GM21528 (cell line): ENCODE measurements around the gene PRKCE.
"Not testable (repeated sequence)": the region's sequence is repeated elsewhere in the genome, so short reads cannot be mapped to it uniquely, and the experiment has no call there.

Experiments used
- ATAC-seq: cut with Tn5 transposase; IDR thresholded peaks from one replicate; pipeline ENCODE4 v1.9.1; 2021; ENCODE audit warnings: mild to moderate bottlenecking, moderate library complexity; ENCODE audit not compliant: unreplicated experiment, low FRiP score

PRKCE gene

GRCh38 chr2:45695480-45696007 lies 44.1 kb downstream of the PRKCE start:
- ATAC-seq = not testable (repeated sequence)

DNA sequence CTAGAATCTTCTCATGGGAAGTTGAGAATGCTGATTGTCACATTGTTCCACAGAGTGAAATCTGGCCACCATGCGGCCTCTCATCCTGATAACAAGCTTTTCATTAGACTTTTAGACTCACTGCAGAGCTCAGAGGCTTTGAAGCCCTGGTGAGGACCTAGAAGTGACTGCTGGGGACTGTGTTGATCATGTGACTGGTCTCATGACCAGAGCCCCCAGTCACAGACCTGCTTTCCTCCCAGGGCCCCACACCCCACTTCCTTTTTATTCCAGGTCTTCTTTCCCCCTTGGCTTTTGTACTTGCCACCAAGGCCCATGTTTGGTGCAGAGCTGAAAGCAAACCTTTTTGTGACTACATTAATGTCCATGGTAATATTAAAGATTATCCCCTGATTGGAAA lies 45.2 kb downstream of the PRKCE start:
- ATAC-seq = no peak

GRCh38 chr2:45697190-45697589 lies 45.7 kb downstream of the PRKCE start:
- no peak for ATAC-seq

GRCh38 chr2:45698554-45698953 lies 47.1 kb downstream of the PRKCE start:
- ATAC-seq = no peak

- no peak for ATAC-seq
These were observed 47.7 kb downstream of the PRKCE start for GRCh38 chr2:45699032-45699658.

DNA sequence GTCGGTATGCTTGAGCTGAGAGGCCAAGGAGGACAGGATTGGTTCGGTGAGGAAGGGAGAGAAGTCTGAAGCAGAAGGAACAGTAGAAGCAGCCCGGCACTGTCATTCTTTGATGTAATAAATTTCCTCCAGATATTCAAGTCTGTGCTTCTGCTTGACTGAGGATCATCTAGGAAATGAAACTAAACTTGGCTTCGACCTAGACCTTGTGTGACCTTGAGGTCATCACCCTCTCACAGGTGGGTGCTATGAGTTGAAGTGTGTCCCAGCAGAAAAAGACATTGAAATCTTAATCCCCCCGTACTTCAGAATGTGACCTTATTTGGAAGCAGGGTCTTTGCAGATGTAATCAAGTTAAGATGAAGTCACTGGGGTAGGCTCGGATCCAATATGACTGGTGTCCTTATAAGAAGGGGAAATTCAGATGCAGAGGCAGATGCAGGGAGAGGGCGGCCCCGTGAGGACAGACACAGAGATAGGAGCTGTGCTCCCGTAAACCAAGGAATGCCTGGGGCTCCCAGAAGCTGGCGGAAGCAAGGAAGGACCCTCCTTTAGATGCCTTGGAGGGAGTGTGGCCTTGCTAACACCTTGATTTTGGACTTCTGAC lies 49.0 kb downstream of the PRKCE start:
- ATAC-seq = no peak

DNA sequence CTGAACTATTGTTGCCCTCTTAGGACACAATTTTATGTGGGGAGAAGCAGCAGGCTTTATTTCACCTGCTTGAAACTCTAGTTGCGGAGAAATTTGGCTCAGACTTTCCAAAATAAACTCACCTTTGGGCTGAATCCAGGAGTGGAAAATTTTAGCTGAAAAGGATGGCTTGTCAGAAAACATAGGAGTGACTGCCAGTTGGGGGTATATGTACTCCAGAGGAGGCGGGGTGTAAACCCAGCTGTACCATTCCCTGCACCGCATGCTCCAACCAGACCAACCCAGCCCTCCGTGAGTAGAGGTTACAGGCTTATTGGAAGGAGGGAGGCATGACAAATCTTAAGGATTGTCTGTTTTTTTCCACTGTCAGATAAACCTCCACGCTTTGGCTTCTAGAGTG lies 53.8 kb downstream of the PRKCE start:
- no peak for ATAC-seq

GRCh38 chr2:45706033-45706432 lies 54.6 kb downstream of the PRKCE start:
- ATAC-seq = no peak

- ATAC-seq = no peak
These were observed 55.5 kb downstream of the PRKCE start for GRCh38 chr2:45707006-45707405.

DNA sequence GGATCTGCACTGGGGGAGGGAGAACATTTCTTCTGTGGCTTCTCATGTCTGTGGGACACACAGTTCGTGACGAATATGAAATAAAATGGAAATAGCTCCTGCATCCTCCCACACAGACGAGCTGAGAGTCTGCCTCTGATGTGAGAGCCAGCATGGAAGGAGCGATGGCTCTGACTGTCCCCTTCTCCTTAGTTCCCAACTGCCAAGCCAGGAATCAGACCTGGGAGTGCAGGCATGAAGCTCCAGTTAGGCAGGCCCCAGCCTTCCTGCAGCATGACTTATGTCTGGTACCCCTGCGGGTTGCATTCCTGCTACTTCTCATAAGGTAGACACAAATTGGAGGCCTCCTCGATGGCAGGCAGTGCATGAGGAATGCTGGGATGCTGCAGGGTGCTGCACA lies 56.2 kb downstream of the PRKCE start:
- ATAC-seq = no peak

- no peak for ATAC-seq
These were observed 57.0 kb downstream of the PRKCE start for GRCh38 chr2:45708501-45708900.

DNA sequence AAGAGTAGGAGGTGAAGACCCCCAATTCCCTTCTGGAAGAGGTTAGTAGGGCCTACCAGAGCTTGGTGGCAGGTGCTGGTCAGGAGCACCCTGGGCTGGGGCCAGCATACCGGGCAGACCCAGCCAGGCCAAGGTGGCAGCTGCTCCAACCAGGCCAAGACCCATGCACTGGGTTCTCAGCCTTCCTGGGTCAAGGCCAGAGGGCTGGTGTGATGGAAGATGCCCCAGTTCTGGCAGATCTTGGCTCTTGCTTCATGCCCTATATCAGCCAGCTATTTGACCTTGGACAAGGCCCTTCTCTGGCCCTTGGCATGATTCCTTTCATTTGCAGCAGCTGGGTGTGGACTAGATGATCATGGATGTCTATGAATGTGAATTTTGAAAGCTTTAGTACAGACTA lies 57.7 kb downstream of the PRKCE start:
- no peak for ATAC-seq

DNA sequence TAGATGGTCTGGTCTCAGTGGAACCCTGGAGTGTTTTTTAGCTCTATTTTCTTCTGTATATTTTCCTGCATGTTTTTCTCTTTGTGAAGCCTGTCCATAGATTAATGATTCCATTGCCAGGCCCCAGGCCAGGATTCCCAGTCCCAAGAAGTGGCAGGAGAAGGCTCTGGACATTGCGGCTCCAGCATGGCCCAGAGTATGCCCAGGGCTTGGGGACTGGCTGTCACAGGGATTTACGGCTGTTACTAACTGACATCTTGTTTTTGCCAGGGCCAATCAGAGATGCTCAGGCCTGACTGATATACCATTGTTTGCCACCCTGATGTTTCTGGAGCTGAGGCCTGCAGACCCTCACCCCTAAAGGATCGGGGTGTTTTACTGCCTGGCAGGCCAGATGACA lies 59.0 kb downstream of the PRKCE start:
- ATAC-seq = no peak

- ATAC-seq = no peak
These were observed 59.7 kb downstream of the PRKCE start for GRCh38 chr2:45711224-45711623.

DNA sequence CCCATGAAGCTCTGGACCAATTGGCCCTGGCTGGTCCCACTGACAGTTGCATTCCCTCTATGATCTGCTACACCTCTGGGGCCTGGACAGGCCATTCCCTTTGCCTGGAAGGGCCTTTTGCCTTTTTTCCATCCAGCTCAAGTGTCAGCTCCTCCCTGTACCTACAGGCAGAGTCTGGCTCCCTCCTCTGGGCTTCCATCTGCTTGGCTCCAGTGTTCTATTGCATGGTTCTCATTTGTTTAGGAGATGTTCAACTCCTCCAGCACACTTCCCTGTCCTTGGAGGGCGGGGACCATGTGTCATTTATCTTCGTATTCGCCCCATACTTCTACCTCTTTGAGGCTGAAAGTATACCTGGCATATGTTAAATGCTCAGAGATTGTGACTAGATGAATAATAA lies 61.1 kb downstream of the PRKCE start:
- no peak for ATAC-seq

- ATAC-seq = no peak
These were observed 61.7 kb downstream of the PRKCE start for GRCh38 chr2:45713136-45713535.

GRCh38 chr2:45713591-45713990 lies 62.1 kb downstream of the PRKCE start:
- peak; percentile 61 for ATAC-seq

DNA sequence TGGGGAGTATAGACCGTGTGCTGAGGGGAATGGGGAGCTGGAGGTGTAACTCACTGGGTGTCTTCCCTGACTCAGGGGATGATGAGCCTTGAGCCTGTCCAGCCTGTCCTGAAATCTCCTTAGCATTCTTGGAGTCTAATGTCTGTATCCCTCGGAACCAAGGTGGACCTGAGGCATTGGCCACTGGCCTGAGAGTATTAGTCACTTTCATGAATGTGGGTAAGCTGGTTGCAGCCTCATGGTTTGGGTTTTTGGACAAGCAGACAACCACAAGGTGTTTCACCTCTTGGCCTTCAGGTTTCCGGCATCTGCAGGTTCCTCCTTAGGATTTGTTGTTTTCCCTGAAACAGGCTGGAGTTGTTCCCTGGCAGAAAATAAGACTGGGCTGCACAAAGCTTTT lies 63.2 kb downstream of the PRKCE start:
- no peak for ATAC-seq

DNA sequence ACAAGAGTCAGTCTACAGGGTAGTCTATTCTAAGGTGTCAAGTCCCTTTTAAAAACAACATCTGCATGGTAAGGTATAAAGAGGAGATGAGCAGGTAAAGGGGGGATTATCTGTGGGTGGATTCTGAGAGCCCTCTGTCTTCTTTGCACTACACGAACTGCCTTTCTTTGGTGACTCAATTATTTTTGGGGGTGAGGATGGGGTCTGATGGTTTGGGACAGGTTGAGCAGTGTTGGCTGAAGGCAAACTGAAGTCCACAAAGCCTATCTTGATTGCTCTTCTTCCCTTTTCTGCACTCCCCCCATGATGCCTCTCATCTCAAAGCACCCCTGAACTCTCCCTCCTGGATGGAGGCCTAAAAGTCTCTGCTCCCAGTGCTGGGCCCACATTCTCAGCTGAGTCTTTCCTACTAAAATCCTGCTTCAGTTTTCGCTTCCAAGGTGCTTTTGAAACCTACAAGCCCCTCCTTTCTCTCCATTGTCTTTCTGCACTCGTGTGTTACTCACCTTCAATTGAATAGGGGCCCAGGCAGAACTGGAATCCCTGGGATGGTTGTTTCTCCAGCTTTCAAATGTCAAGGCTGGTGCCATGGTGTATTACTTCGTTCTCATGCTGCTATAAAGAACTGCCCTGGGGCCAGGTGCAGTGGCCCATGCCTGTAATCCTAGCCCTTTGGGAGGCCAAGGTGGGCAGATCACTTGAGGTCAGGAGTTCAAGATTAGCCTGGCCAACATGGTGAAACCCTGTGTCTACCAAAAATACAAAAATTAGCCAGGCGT lies 64.3 kb downstream of the PRKCE start:
- no peak for ATAC-seq

DNA sequence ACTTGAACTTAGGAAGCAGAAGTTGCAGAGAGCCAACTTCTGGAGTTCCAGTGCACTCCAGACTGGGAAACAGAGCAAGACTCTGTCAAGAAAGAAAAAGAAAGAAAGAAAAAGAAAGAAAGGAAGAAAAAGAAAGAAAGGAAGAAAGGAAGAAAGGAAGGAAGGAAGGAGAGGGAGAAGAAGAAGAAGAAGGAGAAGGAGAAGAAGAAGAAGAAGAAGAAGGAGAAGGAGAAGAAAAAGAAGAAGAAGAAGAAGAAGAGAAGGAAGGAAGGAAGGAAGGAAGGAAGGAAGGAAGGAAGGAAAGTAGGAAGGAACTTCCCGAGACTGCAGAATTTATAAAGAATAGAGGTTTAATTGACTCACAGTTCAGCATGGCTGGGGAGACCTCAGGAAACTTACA lies 65.0 kb downstream of the PRKCE start:
- ATAC-seq = not testable (repeated sequence)

GRCh38 chr2:45716915-45717314 lies 65.4 kb downstream of the PRKCE start:
- ATAC-seq = no peak

- ATAC-seq = no peak
These were observed 68.7 kb downstream of the PRKCE start for GRCh38 chr2:45720210-45720609.
